ENCODE results near the gene IFT122.

Gene IFT122

DNA sequence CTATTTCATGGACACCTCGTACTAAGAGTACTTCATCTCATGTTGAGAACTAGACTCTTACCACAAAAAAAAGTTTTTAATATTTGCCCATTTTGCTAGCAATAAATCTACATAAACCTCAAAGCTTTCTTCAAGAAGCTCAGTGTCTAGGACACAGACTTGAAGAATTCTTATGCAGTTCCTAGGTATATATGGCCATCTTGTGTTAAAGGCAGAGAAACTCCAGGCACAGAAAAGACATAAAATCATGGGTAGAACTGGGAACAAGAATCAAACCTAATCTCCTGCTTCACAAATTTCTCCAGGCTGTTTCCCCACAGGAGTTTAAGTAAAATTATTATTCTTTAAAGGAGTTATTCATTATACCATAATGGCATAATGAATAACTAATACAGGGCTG lies 4.7 kb upstream of the IFT122 start:
- no peak for DNase-seq (ENCODE audit: low read depth)

DNA sequence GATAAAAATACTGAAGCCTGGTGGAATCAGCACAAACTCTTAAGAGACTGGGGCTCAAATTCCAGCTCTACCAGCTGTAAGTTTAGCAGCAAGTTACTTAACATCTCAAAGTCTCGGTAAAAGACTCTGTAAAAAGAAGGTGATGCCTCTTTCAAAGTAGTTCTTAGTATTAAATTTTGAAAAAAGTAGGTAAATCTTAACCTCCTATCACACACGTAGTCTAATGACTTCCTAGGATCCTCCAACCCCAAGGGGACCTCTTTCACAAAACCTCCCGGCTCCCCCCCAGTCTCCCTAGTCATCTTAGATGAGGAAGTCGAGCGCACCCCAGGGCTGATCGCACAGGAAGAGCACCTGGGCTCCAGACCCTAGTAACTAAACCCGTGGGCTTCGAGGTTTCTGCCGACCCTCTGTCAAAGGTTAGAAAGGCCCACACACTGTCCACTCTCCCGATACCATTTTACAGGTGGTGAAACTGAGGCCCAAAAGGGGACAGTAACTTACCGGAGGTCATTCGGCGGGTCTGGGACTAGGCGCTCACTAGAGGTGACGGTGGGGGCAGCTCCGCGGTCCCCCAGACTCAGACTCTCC lies 703 bp upstream of the IFT122 start:
- no peak for DNase-seq (ENCODE audit: low read depth)

DNA sequence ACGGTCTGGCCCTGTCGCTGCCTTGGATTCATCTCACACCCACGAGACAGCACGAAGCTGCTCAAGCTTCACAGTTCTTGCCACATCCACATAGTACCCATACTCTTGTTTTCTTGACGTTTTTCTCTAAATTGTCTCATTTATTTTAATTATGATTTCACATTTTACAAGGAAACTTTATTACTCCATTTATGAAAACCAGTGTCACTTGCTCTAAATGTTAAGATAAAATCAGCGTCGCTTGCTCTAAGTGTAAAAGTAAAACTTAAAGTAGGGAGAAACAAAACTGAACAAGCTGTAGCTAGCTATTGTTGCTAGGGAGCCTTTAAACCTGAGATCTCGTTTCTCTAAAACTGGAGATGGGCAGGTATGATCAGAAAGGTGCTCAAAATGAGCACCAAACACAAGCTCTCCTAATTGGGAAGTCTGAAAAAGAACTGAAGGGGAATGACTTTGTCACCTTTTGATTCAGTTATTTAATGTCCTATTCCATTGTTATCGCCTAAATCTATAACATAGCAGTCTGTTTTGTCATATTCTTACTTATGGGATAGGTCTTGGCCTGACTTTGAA lies 680 bp downstream of the IFT122 start:
- DNase-seq (ENCODE audit: low read depth), result no peak

DNA sequence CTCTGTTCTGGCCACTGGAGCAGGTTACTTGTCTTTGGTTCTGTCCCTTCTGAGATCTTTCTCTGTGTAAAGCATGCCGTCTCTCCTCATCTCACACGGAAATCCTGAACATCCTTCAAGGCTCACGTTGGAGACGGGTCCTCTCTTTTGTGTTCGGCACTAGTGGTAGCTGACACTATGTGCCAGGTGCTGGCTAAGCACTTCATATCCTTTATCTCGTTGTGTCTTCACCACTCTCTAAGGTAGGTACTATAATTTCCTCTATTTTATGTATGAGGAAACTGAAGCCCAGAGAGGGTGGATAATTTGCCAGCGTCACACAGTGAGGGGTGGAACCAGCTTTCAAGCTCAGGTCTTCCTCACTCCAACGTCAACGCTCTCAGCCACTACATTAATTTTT lies 1.2 kb downstream of the IFT122 start:
- no peak for DNase-seq (ENCODE audit: low read depth)

DNA sequence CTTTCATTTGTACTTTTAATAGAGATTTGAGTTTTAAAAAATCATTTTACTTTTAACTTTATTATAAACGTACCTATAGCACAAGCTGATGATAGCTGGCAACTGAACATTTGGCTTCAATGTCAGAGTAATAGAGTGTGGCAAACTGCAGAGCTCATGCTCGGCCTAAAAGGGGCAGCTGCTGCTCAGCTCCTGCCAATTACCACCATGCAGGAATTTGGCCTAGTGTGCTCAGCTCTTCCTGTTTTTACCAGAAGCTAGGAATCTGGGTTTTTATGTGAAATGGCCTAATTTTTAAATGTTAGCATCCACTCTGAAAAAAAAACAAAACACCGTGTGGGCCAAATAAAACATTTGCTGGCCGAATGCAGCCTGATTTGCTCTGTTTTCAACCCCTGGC lies 1.8 kb downstream of the IFT122 start:
- DNase-seq (ENCODE audit: low read depth), result peak; percentile 43

DNA sequence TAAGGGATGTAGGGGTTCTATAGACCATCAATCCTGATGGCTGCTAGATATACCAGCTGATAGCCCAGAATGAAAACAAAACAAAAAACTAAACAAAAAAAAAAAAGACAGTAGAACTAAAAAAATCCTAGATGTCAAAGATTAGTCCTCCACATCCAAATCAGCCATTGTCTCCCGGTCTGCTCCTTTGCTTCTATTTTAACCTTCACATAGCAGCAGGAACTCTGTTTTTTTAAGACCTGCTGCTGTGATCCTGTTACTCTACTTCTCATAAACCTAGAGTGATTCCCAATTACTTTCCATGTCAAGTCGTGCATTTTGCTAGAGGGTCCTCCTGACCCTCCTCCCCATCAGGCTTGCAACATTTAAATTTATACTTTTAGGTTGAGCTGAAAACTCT lies 2.5 kb downstream of the IFT122 start:
- DNase-seq (ENCODE audit: low read depth), result no peak

DNA sequence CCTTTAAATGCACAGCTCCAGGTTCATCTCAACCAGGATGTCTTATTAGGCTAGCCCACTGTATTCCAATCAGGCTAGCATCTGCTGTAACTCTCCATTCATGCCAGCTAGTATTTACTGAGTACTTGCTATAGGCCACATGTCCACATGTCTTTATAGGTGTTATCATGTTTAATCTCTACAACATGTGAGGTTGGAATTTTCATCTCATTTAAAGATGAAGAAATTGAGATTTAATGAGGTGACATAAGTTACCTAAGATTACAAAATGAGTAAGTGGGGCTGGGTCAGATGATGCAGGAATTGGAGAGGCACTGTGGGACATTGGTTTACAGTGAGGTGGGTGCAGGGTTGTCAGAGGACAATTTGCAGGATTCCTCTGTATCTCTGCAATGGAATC lies 2.9 kb downstream of the IFT122 start:
- no peak for DNase-seq (ENCODE audit: low read depth)

DNA sequence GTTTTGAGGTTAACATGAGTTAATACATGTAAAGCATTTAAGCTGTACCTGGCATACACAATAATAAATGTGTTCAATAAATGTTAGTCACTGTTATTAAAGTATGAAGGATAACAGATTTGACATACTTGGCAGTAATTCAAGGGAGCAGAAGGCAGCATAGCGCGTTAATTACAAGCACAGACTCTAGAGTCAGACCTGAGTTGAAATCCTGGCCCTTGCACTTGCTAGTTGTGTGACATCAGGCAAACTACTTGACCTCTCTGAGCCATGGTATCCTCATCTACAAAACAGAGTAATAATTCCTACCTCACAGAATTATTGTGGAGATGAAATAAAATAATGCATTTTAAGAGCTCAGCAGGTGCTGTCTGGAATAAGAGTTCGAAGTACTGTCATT lies 5.4 kb downstream of the IFT122 start:
- no peak for DNase-seq (ENCODE audit: low read depth)

DNA sequence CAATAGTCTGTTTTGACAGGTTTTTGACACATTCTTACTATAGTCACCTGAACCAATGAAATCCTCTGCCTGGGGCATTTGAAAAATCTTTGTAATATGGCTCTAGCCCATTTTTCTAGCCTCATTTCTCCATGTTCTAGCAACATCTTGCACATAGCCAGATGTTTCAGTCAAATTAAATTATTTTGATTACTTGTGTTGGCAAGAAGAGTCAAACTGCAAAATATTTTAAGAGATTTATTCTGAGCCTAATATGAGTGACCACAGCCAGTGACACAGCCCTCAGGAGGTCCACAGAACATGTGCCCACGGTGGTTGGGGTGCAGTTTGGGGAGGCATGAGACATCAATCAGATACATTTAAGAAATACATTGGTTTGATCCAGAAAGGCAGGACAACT lies 6.9 kb downstream of the IFT122 start:
- no peak for DNase-seq (ENCODE audit: low read depth)

DNA sequence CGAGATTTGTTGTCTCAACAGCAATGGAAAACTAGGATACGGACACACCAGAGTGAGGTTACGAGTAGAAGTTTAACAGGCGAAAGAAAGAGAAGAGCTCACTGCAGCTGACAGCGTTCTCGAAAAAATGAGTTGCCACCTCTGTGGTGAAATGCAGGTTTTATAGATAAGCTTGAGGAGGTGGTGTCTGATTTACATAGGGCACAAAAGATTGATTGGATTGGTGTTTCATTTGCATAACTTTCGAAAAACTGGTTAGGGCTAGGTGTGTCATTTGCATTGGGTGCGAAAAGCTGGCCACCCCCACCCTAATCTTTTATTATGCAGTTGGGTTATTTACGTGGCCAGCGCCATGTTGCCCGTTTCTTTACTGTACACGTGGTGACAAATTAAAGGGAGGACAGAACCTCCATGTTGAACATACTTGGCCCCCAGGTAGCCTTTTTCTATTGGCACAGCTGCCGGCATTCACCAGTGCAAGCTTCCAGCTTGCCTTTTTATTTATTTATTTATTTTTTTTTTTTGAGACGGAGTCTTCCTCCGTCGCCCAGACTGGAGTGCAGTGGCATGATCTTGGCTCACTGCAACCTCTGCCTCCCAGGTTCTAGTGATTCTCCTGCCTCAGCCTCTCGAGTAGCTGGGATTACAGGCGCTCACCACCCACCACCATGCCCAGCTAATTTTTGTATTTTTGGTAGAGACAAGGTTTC lies 8.3 kb downstream of the IFT122 start:
- no peak for DNase-seq (ENCODE audit: low read depth)

DNA sequence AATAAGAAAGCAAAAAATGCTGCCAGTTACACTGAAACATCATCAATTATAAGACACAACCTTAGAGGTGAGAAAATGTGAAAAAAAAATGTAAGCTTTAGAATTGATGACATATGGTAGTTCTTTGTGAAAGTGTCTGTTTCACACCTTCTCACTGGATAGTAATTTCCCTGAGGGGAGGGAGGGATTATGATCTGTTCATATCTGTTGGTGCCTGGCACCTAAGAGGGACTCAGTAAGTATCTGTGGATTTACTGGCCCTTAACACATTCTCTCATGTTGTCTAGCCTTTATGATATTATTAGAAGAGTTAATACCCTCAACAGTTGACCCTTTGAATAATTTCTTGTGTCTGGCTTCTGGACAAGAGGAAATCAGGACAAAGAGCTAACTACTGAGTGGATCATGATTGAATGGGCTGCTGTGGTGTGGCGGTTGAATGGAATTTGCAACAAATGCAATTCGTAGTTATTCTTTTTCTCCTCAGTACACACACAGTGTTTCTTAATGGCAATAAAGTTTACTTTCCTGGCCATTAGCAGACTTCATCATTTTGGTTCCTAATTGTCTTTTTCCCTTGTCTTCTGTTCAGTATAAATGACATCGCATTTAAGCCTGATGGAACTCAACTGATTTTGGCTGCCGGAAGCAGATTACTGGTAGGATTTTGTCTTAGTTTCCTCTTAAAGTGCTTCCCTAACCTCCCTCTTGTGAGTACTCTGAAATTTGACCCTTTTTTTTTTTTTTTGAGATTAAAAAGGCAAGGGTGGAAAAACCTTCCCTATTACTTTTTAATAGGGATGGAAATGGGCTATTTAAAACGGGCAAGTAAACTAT lies 9.5 kb downstream of the IFT122 start:
- DNase-seq (ENCODE audit: low read depth), result no peak

DNA sequence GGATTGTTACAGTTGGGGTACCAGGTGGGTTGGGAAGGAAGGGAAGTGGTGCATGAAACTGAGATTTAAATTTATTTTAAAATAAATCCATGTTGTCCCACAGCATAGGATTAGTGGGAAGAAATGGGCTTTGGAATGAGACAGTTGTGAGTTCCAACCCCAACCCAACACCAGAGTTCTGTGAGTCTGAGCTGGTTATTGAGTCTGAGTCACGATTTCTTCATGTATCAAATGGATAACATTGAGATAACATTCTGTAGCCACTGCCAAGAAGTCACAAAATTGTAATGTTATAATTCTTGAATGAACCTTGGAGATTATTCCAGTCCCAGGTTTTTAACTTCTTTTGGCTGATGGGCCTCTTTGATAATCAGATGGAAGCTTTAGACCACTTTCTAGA lies 13.7 kb downstream of the IFT122 start:
- no peak for DNase-seq (ENCODE audit: low read depth)

DNA sequence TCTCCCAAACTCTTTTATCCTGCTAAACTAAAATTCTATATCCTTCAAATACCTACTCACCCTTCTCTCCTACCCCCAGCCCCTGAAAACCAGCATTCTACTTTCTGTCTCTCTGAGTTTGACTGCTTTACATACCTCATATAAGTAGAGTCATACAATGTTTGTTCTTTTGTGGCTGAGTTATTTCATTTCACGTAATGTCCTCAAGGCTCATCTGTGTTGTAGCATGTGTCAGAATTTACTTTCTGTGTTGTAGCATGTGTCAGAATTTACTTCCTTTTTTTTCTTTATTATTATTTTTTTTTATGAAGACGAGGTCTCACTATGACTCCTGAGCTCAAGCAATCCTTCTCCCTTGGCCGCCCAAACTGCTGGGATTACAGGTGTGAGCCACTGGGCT lies 20.1 kb downstream of the IFT122 start:
- no peak for DNase-seq (ENCODE audit: low read depth)

DNA sequence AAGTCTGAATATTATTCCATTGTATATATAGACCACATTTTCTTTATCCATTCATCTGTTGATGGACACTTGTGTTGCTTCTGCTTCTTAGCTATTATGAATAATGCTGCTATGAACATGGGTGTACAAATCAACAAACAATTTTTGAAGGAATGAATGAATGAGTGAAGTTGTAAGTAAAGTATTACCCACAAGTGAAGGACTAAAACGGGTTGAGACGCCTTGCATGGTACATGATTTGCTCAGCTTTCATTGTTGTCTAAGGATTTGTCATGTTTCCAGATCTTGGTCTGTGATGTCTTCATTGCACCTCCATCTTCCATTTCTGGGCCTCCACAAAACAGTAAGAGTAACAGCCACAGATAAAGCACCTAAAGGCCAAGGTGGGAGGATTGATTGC lies 20.5 kb downstream of the IFT122 start:
- no peak for DNase-seq (ENCODE audit: low read depth)

DNA sequence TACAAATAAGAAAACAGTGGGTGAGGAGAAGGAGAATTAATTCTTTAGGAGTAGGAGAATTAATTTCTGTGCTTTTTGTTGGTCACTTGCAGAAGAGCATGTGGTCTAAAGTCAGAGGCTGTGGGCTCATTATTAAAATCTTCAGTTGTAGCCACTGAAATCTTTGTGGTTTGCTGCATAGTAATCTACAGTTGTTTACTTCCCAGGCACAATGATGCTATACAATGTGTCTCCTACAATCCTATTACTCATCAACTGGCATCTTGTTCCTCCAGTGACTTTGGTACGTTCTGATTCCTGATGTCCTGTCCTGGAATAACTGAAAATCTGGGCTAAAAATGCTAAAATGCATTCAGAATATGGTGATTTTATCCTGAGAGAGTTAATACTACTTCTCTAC lies 21.0 kb downstream of the IFT122 start:
- peak; percentile 42 for DNase-seq (ENCODE audit: low read depth)

DNA sequence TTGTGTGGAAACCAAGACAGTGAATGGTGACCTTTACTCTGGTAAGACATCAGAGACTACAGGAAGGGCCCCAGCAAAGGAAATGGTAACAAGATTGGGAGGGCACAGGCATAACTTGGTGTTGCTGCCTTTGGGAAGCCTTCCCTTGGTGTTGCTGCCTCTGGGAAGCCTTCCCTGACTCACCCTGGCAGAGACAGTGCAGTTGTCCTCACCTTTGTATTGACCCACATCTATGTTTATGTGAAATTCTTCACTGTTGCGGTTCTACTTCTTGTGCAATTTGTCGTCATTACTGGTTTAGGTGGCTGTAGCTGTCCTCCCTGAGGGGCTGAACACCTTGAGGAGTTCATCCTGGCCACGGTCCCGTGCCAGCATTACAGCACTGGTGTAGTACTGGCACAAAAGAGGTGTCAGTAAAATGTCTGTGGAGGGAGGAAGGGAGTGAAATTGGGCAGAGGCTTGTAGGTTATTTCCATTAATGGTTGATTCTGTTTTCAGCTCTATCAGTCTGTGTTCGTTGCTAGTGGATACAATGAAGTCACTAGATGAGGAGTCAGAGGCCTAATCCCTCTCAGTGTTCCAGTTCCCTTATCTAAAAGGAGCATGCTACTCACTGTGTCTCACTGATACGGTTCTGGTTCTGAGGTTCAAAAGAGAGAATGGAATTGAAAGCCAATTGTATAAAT lies 21.6 kb downstream of the IFT122 start:
- no peak for DNase-seq (ENCODE audit: low read depth)

DNA sequence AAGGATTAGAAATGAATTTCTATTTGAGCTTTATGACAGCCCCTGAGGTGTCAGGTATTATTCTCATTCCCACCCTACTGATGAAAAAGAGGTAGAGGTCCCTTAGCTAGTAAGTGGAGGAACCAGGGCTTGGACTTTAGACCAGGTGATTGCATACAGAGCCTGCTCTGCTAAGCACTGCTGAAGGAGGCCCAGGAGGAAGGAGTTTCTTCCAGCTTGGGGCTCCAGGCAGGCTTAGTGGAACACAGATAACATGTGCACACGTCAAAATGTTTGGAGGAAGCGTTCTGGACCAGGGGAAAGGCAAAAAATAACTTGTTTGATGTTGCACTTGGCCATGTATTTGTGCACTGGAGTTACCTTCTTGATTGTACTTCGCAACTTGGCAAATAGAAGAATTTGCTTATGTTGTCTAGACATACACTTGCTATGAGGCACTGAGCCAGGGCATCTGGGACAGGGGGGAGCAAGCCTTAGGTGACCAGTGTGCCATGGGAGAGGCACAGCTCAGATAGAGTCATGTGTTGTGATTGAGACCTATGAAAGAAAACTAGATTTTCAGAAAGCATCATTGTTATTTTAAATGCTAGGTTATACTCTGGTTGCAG lies 22.4 kb downstream of the IFT122 start:
- no peak for DNase-seq (ENCODE audit: low read depth)

DNA sequence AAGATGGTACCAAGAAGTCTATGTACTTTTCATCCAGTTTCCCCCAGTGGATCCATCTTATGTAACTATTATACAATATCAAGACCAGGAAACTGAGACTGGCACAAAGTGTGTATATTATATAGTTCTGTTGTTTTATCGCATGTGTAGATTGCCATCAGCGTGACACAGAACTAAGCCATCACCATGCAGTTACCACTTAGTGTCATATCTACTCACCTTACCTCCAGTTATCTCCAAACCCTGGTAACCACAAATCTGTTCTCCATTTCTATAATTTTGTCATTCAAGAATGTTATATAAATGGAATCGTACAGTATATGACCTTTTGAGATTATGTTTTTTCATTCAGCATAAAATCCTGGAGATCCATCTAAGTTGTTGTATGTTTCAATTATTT lies 23.1 kb downstream of the IFT122 start:
- no peak for DNase-seq (ENCODE audit: low read depth)

DNA sequence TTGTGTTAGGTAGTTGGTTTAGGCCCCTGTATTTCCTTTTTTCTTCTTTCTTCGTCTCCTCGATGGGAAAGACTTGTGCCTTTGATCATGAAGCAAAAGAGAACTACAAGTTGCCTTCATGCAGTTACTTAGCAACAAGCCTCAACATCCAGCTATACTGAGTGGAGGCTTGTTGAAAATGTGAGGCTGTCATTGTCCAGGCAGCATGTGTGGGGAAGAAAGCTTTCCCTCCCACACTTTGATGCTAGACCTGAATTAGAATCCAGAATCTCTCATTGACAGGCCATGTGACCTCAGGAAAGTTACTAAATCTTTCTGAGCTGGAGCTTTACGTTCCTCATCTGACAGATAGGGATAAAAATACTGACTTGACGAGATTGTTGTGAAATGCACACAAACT lies 23.7 kb downstream of the IFT122 start:
- no peak for DNase-seq (ENCODE audit: low read depth)

DNA sequence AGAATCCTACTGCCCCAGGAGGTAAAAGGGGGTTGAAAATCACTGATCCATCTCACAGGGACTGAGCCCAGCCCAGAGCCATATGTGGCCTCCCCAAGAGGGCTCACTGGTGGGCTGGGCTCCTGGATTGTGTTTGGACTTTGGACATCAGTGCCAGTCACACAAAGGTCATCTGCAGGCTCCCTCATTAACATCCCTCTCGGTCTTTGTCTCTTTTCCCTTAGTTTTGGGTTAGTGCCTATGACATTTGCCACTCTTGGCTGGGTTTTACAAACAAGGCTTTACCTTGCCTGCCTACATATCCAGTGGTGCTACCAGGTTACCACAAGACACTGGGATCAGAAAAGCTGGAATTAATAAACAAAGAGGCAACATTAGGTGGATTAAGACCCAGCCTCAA lies 27.9 kb downstream of the IFT122 start:
- DNase-seq (ENCODE audit: low read depth), result no peak

DNA sequence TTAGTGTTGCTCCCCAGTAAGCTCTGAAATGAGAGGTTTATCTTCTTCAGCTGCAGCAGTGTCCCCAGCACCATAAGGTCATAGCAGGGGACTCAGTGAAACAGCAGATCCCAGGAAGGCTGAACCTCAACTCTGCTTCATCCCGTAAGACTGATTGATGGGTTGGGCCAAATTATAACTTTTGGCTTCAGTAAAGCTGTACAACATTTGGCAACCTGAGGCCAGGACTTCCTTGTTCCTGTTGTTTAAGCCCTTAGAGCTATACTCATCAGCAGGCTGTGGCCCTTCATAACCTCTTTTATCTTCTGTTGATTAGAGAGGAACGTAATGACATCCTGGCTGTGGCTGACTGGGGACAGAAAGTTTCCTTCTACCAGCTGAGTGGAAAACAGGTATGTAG lies 29.0 kb downstream of the IFT122 start:
- no peak for DNase-seq (ENCODE audit: low read depth)

DNA sequence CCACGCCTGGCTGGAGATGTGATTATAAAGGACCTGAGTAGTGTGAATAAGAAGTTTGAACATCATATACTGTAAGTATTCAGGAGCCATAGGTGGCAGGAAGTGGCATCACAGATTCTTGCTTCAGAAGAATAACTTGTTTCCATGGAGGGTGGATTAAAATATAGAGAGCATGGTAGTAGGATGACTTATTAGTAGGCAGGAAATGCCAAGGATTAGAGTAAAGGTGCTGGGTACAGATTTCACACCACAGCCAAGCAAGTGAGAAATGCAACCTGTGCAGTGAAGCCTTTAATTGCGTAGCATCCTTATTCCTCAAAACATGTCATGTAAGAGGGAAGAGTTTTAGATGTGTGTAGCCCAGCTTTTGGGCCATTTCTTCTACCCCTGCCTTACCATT lies 30.8 kb downstream of the IFT122 start:
- no peak for DNase-seq (ENCODE audit: low read depth)
